Keratinocyte (primary cell): ENCODE results near the gene CHD8. TPM values are rescaled to one million over a fixed set of nuclear protein-coding genes. Genes with fewer than 3 reads are reported as not detected.

ENCODE experiments used
- DNase-seq: peaks from one replicate; pipeline ENCODE4 v3.0.0-alpha.2; 2011; ENCODE audit warnings: low read depth, missing footprints, low spot score
- FAIRE-seq: peaks from 2 replicates; lab custom pipeline; 2011; peaks lifted over from hg19 to GRCh38; lab: Jason Lieb, UNC
- H2AFZ ChIP-seq: 2 replicates; pipeline ENCODE4 v1.6.0; 2012; ENCODE audit warnings: low read length, control low read depth, inconsistent platforms; ENCODE audit not compliant: control insufficient read depth
- H3K27ac ChIP-seq: 2 replicates; pipeline ENCODE4 v1.5.1; 2011; ENCODE audit warnings: low read length; ENCODE audit not compliant: control insufficient read depth, insufficient read depth
- H3K27me3 ChIP-seq: 3 replicates; pipeline ENCODE4 v1.6.0; 2011; ENCODE audit warnings: low read length; ENCODE audit not compliant: control insufficient read depth, insufficient read depth; ENCODE audit errors: extremely low read depth
- H3K36me3 ChIP-seq, 2 experiments: 2 replicates in 1 of 2; 3 replicates in 1 of 2; pipeline ENCODE4 v1.5.1; 2011; ENCODE audit warnings: low read length in 2 of 2, mild to moderate bottlenecking in 1 of 2; ENCODE audit not compliant: control insufficient read depth in 2 of 2, insufficient read depth in 2 of 2; ENCODE audit errors: extremely low read depth in 1 of 2
- H3K4me1 ChIP-seq: 3 replicates; pipeline ENCODE4 v1.5.1; 2011; ENCODE audit warnings: low read length; ENCODE audit not compliant: control insufficient read depth, insufficient read depth; ENCODE audit errors: extremely low read depth
- H3K4me2 ChIP-seq: 3 replicates; pipeline ENCODE4 v1.6.0; 2011; ENCODE audit warnings: low read depth, low read length; ENCODE audit not compliant: control insufficient read depth, insufficient read depth; ENCODE audit errors: extremely low read depth
- H3K4me3 ChIP-seq, 3 experiments: fragments of 200-600 bp in 1 of 3; sonication (generic) in 1 of 3; 2 replicates in 2 of 3; 3 replicates in 1 of 3; pipeline ENCODE4 v1.5.1; 2011 to 2016; ENCODE audit warnings: low read length in 3 of 3, mild to moderate bottlenecking in 3 of 3, control low read depth in 2 of 3, inconsistent platforms in 1 of 3, low read depth in 1 of 3, mixed read lengths in 1 of 3, mixed run types in 1 of 3, moderate library complexity in 1 of 3; ENCODE audit not compliant: control insufficient read depth in 2 of 3, insufficient read depth in 2 of 3; ENCODE audit errors: extremely low read depth in 1 of 3
- H3K79me2 ChIP-seq: 2 replicates; pipeline ENCODE4 v1.6.0; 2012; ENCODE audit warnings: low read length; ENCODE audit not compliant: control insufficient read depth, insufficient read depth
- H3K9ac ChIP-seq: 3 replicates; pipeline ENCODE4 v1.6.0; 2011; ENCODE audit warnings: low read length; ENCODE audit not compliant: control insufficient read depth, insufficient read depth; ENCODE audit errors: extremely low read depth
- H3K9me1 ChIP-seq: 3 replicates; pipeline ENCODE4 v1.6.0; 2011; ENCODE audit warnings: low read length; ENCODE audit not compliant: control insufficient read depth, insufficient read depth; ENCODE audit errors: extremely low read depth
- H3K9me3 ChIP-seq: 2 replicates; pipeline ENCODE4 v1.5.1; 2012; ENCODE audit warnings: low read depth, low read length; ENCODE audit not compliant: control insufficient read depth
- H4K20me1 ChIP-seq: 3 replicates; pipeline ENCODE4 v1.6.0; 2011; ENCODE audit warnings: low read length; ENCODE audit not compliant: control insufficient read depth, insufficient read depth; ENCODE audit errors: extremely low read depth
- EZH2 ChIP-seq: IDR thresholded peaks from one replicate; pipeline ENCODE4 v1.6.1; 2012; ENCODE audit warnings: inconsistent platforms, mild to moderate bottlenecking, low read length, moderate library complexity
- dilution Hi-C: fragments of 300-500 bp; cut with MboI; formaldehyde crosslinking; loops from one replicate; pipeline ENCODE4 v1.7.0; 2020; ENCODE audit warnings: low sequenced_read_pairs; ENCODE audit not compliant: extremely low pct_ligation_motif_present
- polyA plus RNA-seq, 5 experiments: library from polyadenylated mRNA; depleted of rRNA in 3 of 5; stranded (reverse) in 3 of 5; stranded (forward) in 1 of 5; unstranded in 1 of 5; fragments of >200 nt; gene quantifications; 1 replicate in 1 of 5; 2 replicates in 3 of 5; 3 replicates in 1 of 5; pipeline versions ENCODE4 v1.2.1 to v1.2.3, GENCODE V29; 2011 to 2012; ENCODE audit warnings: missing spikeins in 2 of 5, low read depth in 1 of 5, low replicate concordance in 1 of 5
- TF ChIP-seq, protein P1 (sequence below), 3 experiments: IDR thresholded peaks in 1 of 3; conservative IDR thresholded peaks in 1 of 3; optimal IDR thresholded peaks in 1 of 3; 2 replicates in 2 of 3; 3 replicates in 1 of 3; pipeline versions ENCODE3 to v1.5.1; 2011; ENCODE audit warnings: low read length in 3 of 3, mild to moderate bottlenecking in 3 of 3, moderate library complexity in 2 of 3, control low read depth in 1 of 3, inconsistent platforms in 1 of 3; ENCODE audit not compliant: insufficient read depth in 2 of 3; ENCODE audit errors: extremely low read depth in 1 of 3

CHD8 gene
- polyA plus RNA-seq, 1 donor (not counting 4 experiments of a cell fraction or from before 2014, with no cell fraction given), result 24.7 TPM

- H3K36me3 ChIP-seq, result peaks cover 11 to 18% of the 10 kb centered on the region in 2 experiments
These were observed 105.4 kb downstream of the CHD8 start for GRCh38 chr14:21350539-21350938.

GRCh38 chr14:21347201-21347600 is 108.7 kb downstream of the CHD8 start:
- H3K36me3 ChIP-seq, result peaks cover 0 to 4% of the 10 kb centered on the region in 2 experiments
- no peak overlapping the region for H3K9ac ChIP-seq
- dilution Hi-C loops, result no loop called here
- no peaks in the 10 kb centered on the region for H3K9me3 ChIP-seq
- no peaks in the 10 kb centered on the region for H3K4me1 ChIP-seq
- no peaks in the 10 kb centered on the region for H4K20me1 ChIP-seq
- H3K27ac ChIP-seq, result no peak overlapping the region
- H3K79me2 ChIP-seq, result no peaks in the 10 kb centered on the region
- H2AFZ ChIP-seq, result no peak overlapping the region
- TF ChIP-seq, protein P1, sequence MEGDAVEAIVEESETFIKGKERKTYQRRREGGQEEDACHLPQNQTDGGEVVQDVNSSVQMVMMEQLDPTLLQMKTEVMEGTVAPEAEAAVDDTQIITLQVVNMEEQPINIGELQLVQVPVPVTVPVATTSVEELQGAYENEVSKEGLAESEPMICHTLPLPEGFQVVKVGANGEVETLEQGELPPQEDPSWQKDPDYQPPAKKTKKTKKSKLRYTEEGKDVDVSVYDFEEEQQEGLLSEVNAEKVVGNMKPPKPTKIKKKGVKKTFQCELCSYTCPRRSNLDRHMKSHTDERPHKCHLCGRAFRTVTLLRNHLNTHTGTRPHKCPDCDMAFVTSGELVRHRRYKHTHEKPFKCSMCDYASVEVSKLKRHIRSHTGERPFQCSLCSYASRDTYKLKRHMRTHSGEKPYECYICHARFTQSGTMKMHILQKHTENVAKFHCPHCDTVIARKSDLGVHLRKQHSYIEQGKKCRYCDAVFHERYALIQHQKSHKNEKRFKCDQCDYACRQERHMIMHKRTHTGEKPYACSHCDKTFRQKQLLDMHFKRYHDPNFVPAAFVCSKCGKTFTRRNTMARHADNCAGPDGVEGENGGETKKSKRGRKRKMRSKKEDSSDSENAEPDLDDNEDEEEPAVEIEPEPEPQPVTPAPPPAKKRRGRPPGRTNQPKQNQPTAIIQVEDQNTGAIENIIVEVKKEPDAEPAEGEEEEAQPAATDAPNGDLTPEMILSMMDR (optimal IDR thresholded peaks at IDR 0.05 in 1 of 3, IDR thresholded peaks at IDR 0.05 in 1 of 3, conservative IDR thresholded peaks at IDR 0.05 in 1 of 3; ENCODE audit: extremely low read depth in 1 of 3, insufficient read depth in 2 of 3, low read length in 3 of 3), result no peak
- TF ChIP-seq EZH2, result no peak
- no peak overlapping the region for H3K4me2 ChIP-seq
- FAIRE-seq, result no peak
- H3K4me3 ChIP-seq, result no peak overlapping the region
- no peak for DNase-seq
- H3K9me1 ChIP-seq, result no peaks in the 10 kb centered on the region
- no peaks in the 10 kb centered on the region for H3K27me3 ChIP-seq

More at GRCh38 chr14:21350539-21350938, 105.4 kb downstream of the CHD8 start:
- FAIRE-seq, result no peak
- H3K4me1 ChIP-seq, result no peaks in the 10 kb centered on the region
- H3K27me3 ChIP-seq, result no peaks in the 10 kb centered on the region
- H3K4me2 ChIP-seq, result no peak overlapping the region
- H3K4me3 ChIP-seq, result no peak overlapping the region
- TF ChIP-seq EZH2, result no peak
- TF ChIP-seq, protein P1 (optimal IDR thresholded peaks at IDR 0.05 in 1 of 3, IDR thresholded peaks at IDR 0.05 in 1 of 3, conservative IDR thresholded peaks at IDR 0.05 in 1 of 3; ENCODE audit: extremely low read depth in 1 of 3, insufficient read depth in 2 of 3, low read length in 3 of 3), result no peak
- H3K79me2 ChIP-seq, result no peaks in the 10 kb centered on the region
- DNase-seq, result no peak
- H2AFZ ChIP-seq, result no peak overlapping the region
- no peak overlapping the region for H3K9ac ChIP-seq
- H3K9me1 ChIP-seq, result no peaks in the 10 kb centered on the region
- H3K9me3 ChIP-seq, result no peaks in the 10 kb centered on the region
- dilution Hi-C loops, result no loop called here
- H4K20me1 ChIP-seq, result no peaks in the 10 kb centered on the region
- H3K27ac ChIP-seq, result no peak overlapping the region
